ENCODE data around the gene ZBTB7C. TPM values are rescaled to one million over a fixed set of nuclear protein-coding genes. Genes with fewer than 3 reads are reported as not detected.

Gene ZBTB7C
- total and polyA plus RNA-seq, 4 donors = 0.19 to 1.1 (median 0.45) TPM

DNA sequence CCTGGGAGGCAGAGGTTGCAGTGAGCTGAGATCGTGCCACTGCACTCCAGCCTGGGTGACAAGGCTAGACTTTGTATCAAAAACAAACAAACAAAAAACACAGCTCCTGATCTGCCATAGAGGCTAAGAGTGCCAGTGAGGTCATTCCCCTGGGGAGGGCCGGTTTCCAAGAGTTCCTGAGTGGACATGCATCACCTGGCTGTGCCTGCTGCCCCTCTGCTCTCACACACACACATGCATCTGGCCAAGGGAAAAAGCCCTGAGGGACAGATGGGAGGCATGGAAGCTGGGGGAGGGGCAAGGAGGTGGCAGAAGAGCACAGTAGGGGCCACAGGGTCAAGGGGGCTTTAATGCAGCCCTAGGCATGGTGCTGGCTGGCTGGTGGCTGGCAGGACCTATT is 60.4 kb downstream of the ZBTB7C start:
- TF ChIP-seq JUND (IDR thresholded peaks at IDR 0.05) (no peak), TAF1 (conservative IDR thresholded peaks at IDR 0.05) (no peak), GABPA (IDR thresholded peaks at IDR 0.05 in 1 of 2, conservative IDR thresholded peaks at IDR 0.05 in 1 of 2) (no peak), HNF4G (IDR thresholded peaks at IDR 0.05) (peak; percentile 21), FOXA2 (IDR thresholded peaks at IDR 0.05) (no peak), RAD21 (IDR thresholded peaks at IDR 0.05) (peak in 1 of 2 donors; percentile 18), RXRA (IDR thresholded peaks at IDR 0.05) (peak; percentile 61 to 76), FOXA1 (IDR thresholded peaks at IDR 0.05) (no peak), SP1 (IDR thresholded peaks at IDR 0.05) (peak; percentile 59), HNF4A (conservative IDR thresholded peaks at IDR 0.05) (peak; percentile 68)
- TF ChIP-seq, protein P1, sequence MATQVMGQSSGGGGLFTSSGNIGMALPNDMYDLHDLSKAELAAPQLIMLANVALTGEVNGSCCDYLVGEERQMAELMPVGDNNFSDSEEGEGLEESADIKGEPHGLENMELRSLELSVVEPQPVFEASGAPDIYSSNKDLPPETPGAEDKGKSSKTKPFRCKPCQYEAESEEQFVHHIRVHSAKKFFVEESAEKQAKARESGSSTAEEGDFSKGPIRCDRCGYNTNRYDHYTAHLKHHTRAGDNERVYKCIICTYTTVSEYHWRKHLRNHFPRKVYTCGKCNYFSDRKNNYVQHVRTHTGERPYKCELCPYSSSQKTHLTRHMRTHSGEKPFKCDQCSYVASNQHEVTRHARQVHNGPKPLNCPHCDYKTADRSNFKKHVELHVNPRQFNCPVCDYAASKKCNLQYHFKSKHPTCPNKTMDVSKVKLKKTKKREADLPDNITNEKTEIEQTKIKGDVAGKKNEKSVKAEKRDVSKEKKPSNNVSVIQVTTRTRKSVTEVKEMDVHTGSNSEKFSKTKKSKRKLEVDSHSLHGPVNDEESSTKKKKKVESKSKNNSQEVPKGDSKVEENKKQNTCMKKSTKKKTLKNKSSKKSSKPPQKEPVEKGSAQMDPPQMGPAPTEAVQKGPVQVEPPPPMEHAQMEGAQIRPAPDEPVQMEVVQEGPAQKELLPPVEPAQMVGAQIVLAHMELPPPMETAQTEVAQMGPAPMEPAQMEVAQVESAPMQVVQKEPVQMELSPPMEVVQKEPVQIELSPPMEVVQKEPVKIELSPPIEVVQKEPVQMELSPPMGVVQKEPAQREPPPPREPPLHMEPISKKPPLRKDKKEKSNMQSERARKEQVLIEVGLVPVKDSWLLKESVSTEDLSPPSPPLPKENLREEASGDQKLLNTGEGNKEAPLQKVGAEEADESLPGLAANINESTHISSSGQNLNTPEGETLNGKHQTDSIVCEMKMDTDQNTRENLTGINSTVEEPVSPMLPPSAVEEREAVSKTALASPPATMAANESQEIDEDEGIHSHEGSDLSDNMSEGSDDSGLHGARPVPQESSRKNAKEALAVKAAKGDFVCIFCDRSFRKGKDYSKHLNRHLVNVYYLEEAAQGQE (IDR thresholded peaks at IDR 0.05) = no peak
- TF ChIP-seq, protein P2, sequence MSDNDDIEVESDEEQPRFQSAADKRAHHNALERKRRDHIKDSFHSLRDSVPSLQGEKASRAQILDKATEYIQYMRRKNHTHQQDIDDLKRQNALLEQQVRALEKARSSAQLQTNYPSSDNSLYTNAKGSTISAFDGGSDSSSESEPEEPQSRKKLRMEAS (IDR thresholded peaks at IDR 0.05) = no peak
- TF ChIP-seq, protein P3, sequence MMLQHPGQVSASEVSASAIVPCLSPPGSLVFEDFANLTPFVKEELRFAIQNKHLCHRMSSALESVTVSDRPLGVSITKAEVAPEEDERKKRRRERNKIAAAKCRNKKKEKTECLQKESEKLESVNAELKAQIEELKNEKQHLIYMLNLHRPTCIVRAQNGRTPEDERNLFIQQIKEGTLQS (IDR thresholded peaks at IDR 0.05) = peak; percentile 16
- TF ChIP-seq, protein P4, sequence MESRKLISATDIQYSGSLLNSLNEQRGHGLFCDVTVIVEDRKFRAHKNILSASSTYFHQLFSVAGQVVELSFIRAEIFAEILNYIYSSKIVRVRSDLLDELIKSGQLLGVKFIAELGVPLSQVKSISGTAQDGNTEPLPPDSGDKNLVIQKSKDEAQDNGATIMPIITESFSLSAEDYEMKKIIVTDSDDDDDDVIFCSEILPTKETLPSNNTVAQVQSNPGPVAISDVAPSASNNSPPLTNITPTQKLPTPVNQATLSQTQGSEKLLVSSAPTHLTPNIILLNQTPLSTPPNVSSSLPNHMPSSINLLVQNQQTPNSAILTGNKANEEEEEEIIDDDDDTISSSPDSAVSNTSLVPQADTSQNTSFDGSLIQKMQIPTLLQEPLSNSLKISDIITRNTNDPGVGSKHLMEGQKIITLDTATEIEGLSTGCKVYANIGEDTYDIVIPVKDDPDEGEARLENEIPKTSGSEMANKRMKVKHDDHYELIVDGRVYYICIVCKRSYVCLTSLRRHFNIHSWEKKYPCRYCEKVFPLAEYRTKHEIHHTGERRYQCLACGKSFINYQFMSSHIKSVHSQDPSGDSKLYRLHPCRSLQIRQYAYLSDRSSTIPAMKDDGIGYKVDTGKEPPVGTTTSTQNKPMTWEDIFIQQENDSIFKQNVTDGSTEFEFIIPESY (IDR thresholded peaks at IDR 0.05) = no peak
- Histone ChIP-seq H3K9ac (ENCODE audit: low read depth in 1 of 2, low read length in 2 of 2) (no peak overlapping the region), H3K4me3 (ENCODE audit: low read depth in 1 of 3, low read length in 3 of 3) (no peak overlapping the region), H3K27ac (ENCODE audit: low read depth in 1 of 2, low read length in 2 of 2) (peak overlapping the region in 1 of 2 donors; percentile 15), H3K4me1 (ENCODE audit: control insufficient read depth in 4 of 4, insufficient read depth in 4 of 4, low read length in 3 of 4) (peaks cover 0 to 10% (median 0%) of the 10 kb centered on the region in 4 donors), H3K36me3 (ENCODE audit: control insufficient read depth in 4 of 4, insufficient read depth in 3 of 4, low read depth in 1 of 4, low read length in 3 of 4) (no peaks in the 10 kb centered on the region), H3K27me3 (ENCODE audit: control insufficient read depth in 4 of 4, insufficient read depth in 4 of 4, low read length in 3 of 4) (no peaks in the 10 kb centered on the region), H3K9me3 (ENCODE audit: control insufficient read depth in 4 of 4, low read length in 3 of 4) (no peaks in the 10 kb centered on the region)
- DNase-seq (ENCODE audit: low spot score) = no peak
- WGBS = 32% methylated on average over 2 of the region's 2 CpGs

DNA sequence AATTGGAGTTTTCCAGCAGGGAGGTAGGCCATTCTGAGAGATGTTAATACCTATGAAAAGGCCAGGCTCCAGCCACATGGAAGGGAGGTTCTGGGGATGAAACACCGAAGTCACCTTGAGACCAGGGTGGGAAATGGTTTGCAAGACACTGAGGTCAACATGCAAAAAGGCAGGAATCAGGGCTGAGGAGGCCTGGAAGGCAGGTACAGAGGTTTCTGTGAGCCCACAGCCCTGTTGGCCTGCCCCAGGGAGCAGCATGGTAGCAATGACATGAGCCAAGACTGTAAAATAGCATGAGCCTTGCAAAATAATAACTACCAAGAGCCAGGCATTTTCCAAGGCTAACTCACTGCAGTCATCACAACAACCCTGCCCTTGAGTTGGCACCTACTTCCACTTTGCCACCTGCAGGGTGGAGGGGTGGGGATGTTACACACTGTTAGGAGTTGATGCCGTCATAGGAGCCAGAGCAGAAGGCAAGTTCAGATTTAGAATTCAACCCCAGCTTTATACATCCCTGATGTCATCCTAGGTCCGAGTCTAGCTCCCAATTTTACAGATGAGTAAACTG is 61.3 kb downstream of the ZBTB7C start:
- H3K36me3 ChIP-seq (ENCODE audit: control insufficient read depth in 4 of 4, insufficient read depth in 3 of 4, low read depth in 1 of 4, low read length in 3 of 4) = no peaks in the 10 kb centered on the region
- no peak overlapping the region for H3K27ac ChIP-seq (ENCODE audit: low read depth in 1 of 2, low read length in 2 of 2)
- TF ChIP-seq, protein P1 (IDR thresholded peaks at IDR 0.05) = no peak
- TF ChIP-seq RAD21 (IDR thresholded peaks at IDR 0.05) = no peak
- TF ChIP-seq TAF1 (conservative IDR thresholded peaks at IDR 0.05) = no peak
- no peak for TF ChIP-seq HNF4G (IDR thresholded peaks at IDR 0.05)
- no peak for TF ChIP-seq EGR1 (IDR thresholded peaks at IDR 0.05; ENCODE audit: low read depth in 2 of 2)
- no peak for TF ChIP-seq JUND (IDR thresholded peaks at IDR 0.05)
- TF ChIP-seq GABPA (IDR thresholded peaks at IDR 0.05 in 1 of 2, conservative IDR thresholded peaks at IDR 0.05 in 1 of 2) = no peak
- TF ChIP-seq, protein P5, sequence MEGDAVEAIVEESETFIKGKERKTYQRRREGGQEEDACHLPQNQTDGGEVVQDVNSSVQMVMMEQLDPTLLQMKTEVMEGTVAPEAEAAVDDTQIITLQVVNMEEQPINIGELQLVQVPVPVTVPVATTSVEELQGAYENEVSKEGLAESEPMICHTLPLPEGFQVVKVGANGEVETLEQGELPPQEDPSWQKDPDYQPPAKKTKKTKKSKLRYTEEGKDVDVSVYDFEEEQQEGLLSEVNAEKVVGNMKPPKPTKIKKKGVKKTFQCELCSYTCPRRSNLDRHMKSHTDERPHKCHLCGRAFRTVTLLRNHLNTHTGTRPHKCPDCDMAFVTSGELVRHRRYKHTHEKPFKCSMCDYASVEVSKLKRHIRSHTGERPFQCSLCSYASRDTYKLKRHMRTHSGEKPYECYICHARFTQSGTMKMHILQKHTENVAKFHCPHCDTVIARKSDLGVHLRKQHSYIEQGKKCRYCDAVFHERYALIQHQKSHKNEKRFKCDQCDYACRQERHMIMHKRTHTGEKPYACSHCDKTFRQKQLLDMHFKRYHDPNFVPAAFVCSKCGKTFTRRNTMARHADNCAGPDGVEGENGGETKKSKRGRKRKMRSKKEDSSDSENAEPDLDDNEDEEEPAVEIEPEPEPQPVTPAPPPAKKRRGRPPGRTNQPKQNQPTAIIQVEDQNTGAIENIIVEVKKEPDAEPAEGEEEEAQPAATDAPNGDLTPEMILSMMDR (IDR thresholded peaks at IDR 0.05; ENCODE audit: low read depth, low read length, missing input control) = no peak
- H3K27me3 ChIP-seq (ENCODE audit: control insufficient read depth in 4 of 4, insufficient read depth in 4 of 4, low read length in 3 of 4) = no peaks in the 10 kb centered on the region
- H3K4me3 ChIP-seq (ENCODE audit: low read depth in 1 of 3, low read length in 3 of 3) = no peak overlapping the region
- no peaks in the 10 kb centered on the region for H3K9me3 ChIP-seq (ENCODE audit: control insufficient read depth in 4 of 4, low read length in 3 of 4)
- no peak overlapping the region for H3K9ac ChIP-seq (ENCODE audit: low read depth in 1 of 2, low read length in 2 of 2)
- WGBS = 89% methylated on average over 3 of the region's 3 CpGs
- DNase-seq (ENCODE audit: low spot score) = no peak
- peaks cover 0 to 10% (median 0%) of the 10 kb centered on the region in 4 donors for H3K4me1 ChIP-seq (ENCODE audit: control insufficient read depth in 4 of 4, insufficient read depth in 4 of 4, low read length in 3 of 4)

All from liver (tissue), 9 donors.